ENCODE measurements around the gene TXLNB.

TXLNB gene

GRCh38 chr6:139327038-139327437, 35.2 kb upstream of the TXLNB start:
- Histone ChIP-seq H3K27me3 (ENCODE audit: control insufficient read depth, insufficient read depth, low read length) (no peaks in the 10 kb centered on the region), H3K27ac (ENCODE audit: low read length) (no peak overlapping the region), H3K9me3 (ENCODE audit: control insufficient read depth, low read depth, low read length) (no peaks in the 10 kb centered on the region), H3K4me1 (ENCODE audit: control insufficient read depth, low read depth, low read length) (peaks cover 5% of the 10 kb centered on the region), H3K36me3 (ENCODE audit: control insufficient read depth, low read depth, low read length) (no peaks in the 10 kb centered on the region), H3K4me3 (ENCODE audit: low read length) (no peak overlapping the region), H3K9ac (ENCODE audit: low read length) (no peak overlapping the region)

- no peak overlapping the region for H3K4me3 ChIP-seq (ENCODE audit: low read length)
- H3K27me3 ChIP-seq (ENCODE audit: control insufficient read depth, insufficient read depth, low read length): no peaks in the 10 kb centered on the region
- H3K4me1 ChIP-seq (ENCODE audit: control insufficient read depth, low read depth, low read length): peaks cover 5% of the 10 kb centered on the region
- no peaks in the 10 kb centered on the region for H3K9me3 ChIP-seq (ENCODE audit: control insufficient read depth, low read depth, low read length)
- H3K36me3 ChIP-seq (ENCODE audit: control insufficient read depth, low read depth, low read length): no peaks in the 10 kb centered on the region
- H3K9ac ChIP-seq (ENCODE audit: low read length): no peak overlapping the region
- H3K27ac ChIP-seq (ENCODE audit: low read length): no peak overlapping the region
These were observed 33.9 kb upstream of the TXLNB start for GRCh38 chr6:139325686-139326085.

GRCh38 chr6:139325125-139325524, 33.3 kb upstream of the TXLNB start:
- Histone ChIP-seq H3K36me3 (ENCODE audit: control insufficient read depth, low read depth, low read length) (no peaks in the 10 kb centered on the region), H3K27ac (ENCODE audit: low read length) (no peak overlapping the region), H3K4me3 (ENCODE audit: low read length) (no peak overlapping the region), H3K27me3 (ENCODE audit: control insufficient read depth, insufficient read depth, low read length) (no peaks in the 10 kb centered on the region), H3K9me3 (ENCODE audit: control insufficient read depth, low read depth, low read length) (no peaks in the 10 kb centered on the region), H3K4me1 (ENCODE audit: control insufficient read depth, low read depth, low read length) (peaks cover 5% of the 10 kb centered on the region), H3K9ac (ENCODE audit: low read length) (no peak overlapping the region)

GRCh38 chr6:139324301-139324555, 32.4 kb upstream of the TXLNB start:
- no peaks in the 10 kb centered on the region for H3K27me3 ChIP-seq (ENCODE audit: control insufficient read depth, insufficient read depth, low read length)
- H3K4me1 ChIP-seq (ENCODE audit: control insufficient read depth, low read depth, low read length): peaks cover 5% of the 10 kb centered on the region
- no peak overlapping the region for H3K4me3 ChIP-seq (ENCODE audit: low read length)
- no peaks in the 10 kb centered on the region for H3K36me3 ChIP-seq (ENCODE audit: control insufficient read depth, low read depth, low read length)
- H3K9ac ChIP-seq (ENCODE audit: low read length): no peak overlapping the region
- H3K27ac ChIP-seq (ENCODE audit: low read length): no peak overlapping the region
- no peaks in the 10 kb centered on the region for H3K9me3 ChIP-seq (ENCODE audit: control insufficient read depth, low read depth, low read length)

- Histone ChIP-seq H3K27ac (ENCODE audit: low read length) (peak overlapping the region; percentile 78), H3K9me3 (ENCODE audit: control insufficient read depth, low read depth, low read length) (no peaks in the 10 kb centered on the region), H3K27me3 (ENCODE audit: control insufficient read depth, insufficient read depth, low read length) (no peaks in the 10 kb centered on the region), H3K4me3 (ENCODE audit: low read length) (no peak overlapping the region), H3K36me3 (ENCODE audit: control insufficient read depth, low read depth, low read length) (no peaks in the 10 kb centered on the region), H3K4me1 (ENCODE audit: control insufficient read depth, low read depth, low read length) (peaks cover 5% of the 10 kb centered on the region), H3K9ac (ENCODE audit: low read length) (no peak overlapping the region)
These were observed 31.9 kb upstream of the TXLNB start for GRCh38 chr6:139323511-139324300.

- no peak overlapping the region for H3K9ac ChIP-seq (ENCODE audit: low read length)
- no peaks in the 10 kb centered on the region for H3K9me3 ChIP-seq (ENCODE audit: control insufficient read depth, low read depth, low read length)
- no peaks in the 10 kb centered on the region for H3K27me3 ChIP-seq (ENCODE audit: control insufficient read depth, insufficient read depth, low read length)
- no peak overlapping the region for H3K4me3 ChIP-seq (ENCODE audit: low read length)
- peaks cover 14% of the 10 kb centered on the region for H3K4me1 ChIP-seq (ENCODE audit: control insufficient read depth, low read depth, low read length)
- H3K36me3 ChIP-seq (ENCODE audit: control insufficient read depth, low read depth, low read length): no peaks in the 10 kb centered on the region
- no peak overlapping the region for H3K27ac ChIP-seq (ENCODE audit: low read length)
These were observed 28.3 kb upstream of the TXLNB start for GRCh38 chr6:139320081-139320480.

- H3K4me1 ChIP-seq (ENCODE audit: control insufficient read depth, low read depth, low read length): peaks cover 37% of the 10 kb centered on the region
- H3K27ac ChIP-seq (ENCODE audit: low read length): no peak overlapping the region
- H3K9me3 ChIP-seq (ENCODE audit: control insufficient read depth, low read depth, low read length): no peaks in the 10 kb centered on the region
- H3K9ac ChIP-seq (ENCODE audit: low read length): no peak overlapping the region
- no peak overlapping the region for H3K4me3 ChIP-seq (ENCODE audit: low read length)
- no peaks in the 10 kb centered on the region for H3K27me3 ChIP-seq (ENCODE audit: control insufficient read depth, insufficient read depth, low read length)
- H3K36me3 ChIP-seq (ENCODE audit: control insufficient read depth, low read depth, low read length): no peaks in the 10 kb centered on the region
These were observed 25.0 kb upstream of the TXLNB start for GRCh38 chr6:139316622-139317317.

GRCh38 chr6:139313784-139314545, 22.2 kb upstream of the TXLNB start:
- Histone ChIP-seq H3K27ac (ENCODE audit: low read length) (peak overlapping the region; percentile 98), H3K9ac (ENCODE audit: low read length) (peak overlapping the region; percentile 77)

GRCh38 chr6:139313229-139313628, 21.4 kb upstream of the TXLNB start:
- Histone ChIP-seq H3K36me3 (ENCODE audit: control insufficient read depth, low read depth, low read length) (no peaks in the 10 kb centered on the region), H3K9me3 (ENCODE audit: control insufficient read depth, low read depth, low read length) (no peaks in the 10 kb centered on the region), H3K27ac (ENCODE audit: low read length) (peak overlapping the region; percentile 98), H3K4me3 (ENCODE audit: low read length) (no peak overlapping the region), H3K4me1 (ENCODE audit: control insufficient read depth, low read depth, low read length) (peaks cover 44% of the 10 kb centered on the region), H3K27me3 (ENCODE audit: control insufficient read depth, insufficient read depth, low read length) (no peaks in the 10 kb centered on the region), H3K9ac (ENCODE audit: low read length) (peak overlapping the region; percentile 77)

More at GRCh38 chr6:139313784-139314545, 22.2 kb upstream of the TXLNB start:
- H3K4me3 ChIP-seq (ENCODE audit: low read length): peak overlapping the region; percentile 15
- peaks cover 44% of the 10 kb centered on the region for H3K4me1 ChIP-seq (ENCODE audit: control insufficient read depth, low read depth, low read length)
- H3K27me3 ChIP-seq (ENCODE audit: control insufficient read depth, insufficient read depth, low read length): no peaks in the 10 kb centered on the region
- no peaks in the 10 kb centered on the region for H3K36me3 ChIP-seq (ENCODE audit: control insufficient read depth, low read depth, low read length)
- no peaks in the 10 kb centered on the region for H3K9me3 ChIP-seq (ENCODE audit: control insufficient read depth, low read depth, low read length)

- H3K4me3 ChIP-seq (ENCODE audit: low read length): no peak overlapping the region
- peaks cover 44% of the 10 kb centered on the region for H3K4me1 ChIP-seq (ENCODE audit: control insufficient read depth, low read depth, low read length)
- no peaks in the 10 kb centered on the region for H3K36me3 ChIP-seq (ENCODE audit: control insufficient read depth, low read depth, low read length)
- H3K9me3 ChIP-seq (ENCODE audit: control insufficient read depth, low read depth, low read length): no peaks in the 10 kb centered on the region
- no peaks in the 10 kb centered on the region for H3K27me3 ChIP-seq (ENCODE audit: control insufficient read depth, insufficient read depth, low read length)
- no peak overlapping the region for H3K9ac ChIP-seq (ENCODE audit: low read length)
- H3K27ac ChIP-seq (ENCODE audit: low read length): no peak overlapping the region
These were observed 20.0 kb upstream of the TXLNB start for GRCh38 chr6:139311831-139312230.

- no peaks in the 10 kb centered on the region for H3K36me3 ChIP-seq (ENCODE audit: control insufficient read depth, low read depth, low read length)
- H3K9ac ChIP-seq (ENCODE audit: low read length): no peak overlapping the region
- no peaks in the 10 kb centered on the region for H3K27me3 ChIP-seq (ENCODE audit: control insufficient read depth, insufficient read depth, low read length)
- no peaks in the 10 kb centered on the region for H3K9me3 ChIP-seq (ENCODE audit: control insufficient read depth, low read depth, low read length)
- H3K27ac ChIP-seq (ENCODE audit: low read length): no peak overlapping the region
- H3K4me3 ChIP-seq (ENCODE audit: low read length): no peak overlapping the region
- H3K4me1 ChIP-seq (ENCODE audit: control insufficient read depth, low read depth, low read length): peaks cover 26% of the 10 kb centered on the region
These were observed 17.3 kb upstream of the TXLNB start for GRCh38 chr6:139308936-139309603.
